T-helper 1 cell treated with Interleukin-12 subunit alpha and Interleukin-12 subunit beta and Interleukin-4 antibody, amounts not matched to agents 30 ng/mL and 1 ng/mL, for 36 hours (primary cell): ENCODE results near the gene AKAP6. TPM values are rescaled to one million over a fixed set of nuclear protein-coding genes. Genes with fewer than 3 reads are reported as not detected.

ENCODE experiments used
- total RNA-seq: library from RNA; stranded (reverse); gene quantifications from 2 replicates; pipeline ENCODE4 v1.2.3, GENCODE V29; 2022

The AKAP6 gene
- total RNA-seq, 1 donor from 2014 or later: 0.15 TPM

Other genes with a start within 250 kb of the AKAP6 start
- gene RNU6-7, start 127.3 kb upstream of the AKAP6 start, total RNA-seq: not detected in 2 replicates
- gene RNU6-8, start 126.0 kb upstream of the AKAP6 start, total RNA-seq: not detected in 2 replicates